Upper lobe of left lung (tissue), 4 donors: ENCODE results near the gene C17orf107.

ENCODE experiments used
- POLR2AphosphoS5 ChIP-seq, 2 donors: sonication (generic); formaldehyde crosslinking; IDR thresholded peaks; one replicate each; pipeline ENCODE4 v1.5.1; 2017; ENCODE audit warnings: antibody characterized with exemption in 2 of 2
- TF ChIP-seq, protein P1 (sequence below), 6 experiments: fragments of 450-650 bp in 4 of 6; fragments of 200-600 bp in 2 of 6; sonication (generic) in 2 of 6; IDR thresholded peaks; one replicate each; pipeline ENCODE4 v1.5.1; 2016 to 2019; ENCODE audit warnings: antibody characterized with exemption in 6 of 6

- TF ChIP-seq POLR2AphosphoS5 (IDR thresholded peaks at IDR 0.05), result peak; percentile 53 to 65
- TF ChIP-seq, protein P1, sequence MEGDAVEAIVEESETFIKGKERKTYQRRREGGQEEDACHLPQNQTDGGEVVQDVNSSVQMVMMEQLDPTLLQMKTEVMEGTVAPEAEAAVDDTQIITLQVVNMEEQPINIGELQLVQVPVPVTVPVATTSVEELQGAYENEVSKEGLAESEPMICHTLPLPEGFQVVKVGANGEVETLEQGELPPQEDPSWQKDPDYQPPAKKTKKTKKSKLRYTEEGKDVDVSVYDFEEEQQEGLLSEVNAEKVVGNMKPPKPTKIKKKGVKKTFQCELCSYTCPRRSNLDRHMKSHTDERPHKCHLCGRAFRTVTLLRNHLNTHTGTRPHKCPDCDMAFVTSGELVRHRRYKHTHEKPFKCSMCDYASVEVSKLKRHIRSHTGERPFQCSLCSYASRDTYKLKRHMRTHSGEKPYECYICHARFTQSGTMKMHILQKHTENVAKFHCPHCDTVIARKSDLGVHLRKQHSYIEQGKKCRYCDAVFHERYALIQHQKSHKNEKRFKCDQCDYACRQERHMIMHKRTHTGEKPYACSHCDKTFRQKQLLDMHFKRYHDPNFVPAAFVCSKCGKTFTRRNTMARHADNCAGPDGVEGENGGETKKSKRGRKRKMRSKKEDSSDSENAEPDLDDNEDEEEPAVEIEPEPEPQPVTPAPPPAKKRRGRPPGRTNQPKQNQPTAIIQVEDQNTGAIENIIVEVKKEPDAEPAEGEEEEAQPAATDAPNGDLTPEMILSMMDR (IDR thresholded peaks at IDR 0.05), result peak in 1 of 6 experiments; percentile 6
Observed at GRCh38 chr17:4899341-4900230, at the start of gene C17orf107.
